HL-60 (cell line): ENCODE results near the gene ZDHHC5.

Source experiments
- DNase-seq, 2 experiments: peaks; one replicate each; pipeline ENCODE4 v3.0.0-alpha.2; 2010 to 2020; ENCODE audit warnings: low read depth in 1 of 2, low spot score in 1 of 2
- H3K27ac ChIP-seq: fragments of 250-450 bp; sonication (Bioruptor Pico); replicated peaks from 2 replicates; pipeline ENCODE4 v1.5.1; 2020; ENCODE audit warnings: mild to moderate bottlenecking, moderate library complexity
- H3K27me3 ChIP-seq: fragments of 250-450 bp; sonication (Bioruptor Pico); 2 replicates; pipeline ENCODE4 v1.5.1; 2021; ENCODE audit warnings: mild to moderate bottlenecking, moderate library complexity; ENCODE audit not compliant: insufficient read depth, poor library complexity, severe bottlenecking
- H3K4me3 ChIP-seq: replicated peaks from 2 replicates; pipeline ENCODE4 v1.5.1; 2011; ENCODE audit warnings: mild to moderate bottlenecking, control low read depth, low read length; ENCODE audit not compliant: insufficient read depth
- GABPA ChIP-seq: IDR thresholded peaks from 2 replicates; pipeline ENCODE4 v1.6.1; 2012; ENCODE audit warnings: low read depth
- POLR2AphosphoS5 ChIP-seq: IDR thresholded peaks from 2 replicates; pipeline ENCODE4 v1.6.1; 2012; ENCODE audit warnings: low read depth
- SPI1 ChIP-seq: IDR thresholded peaks from 2 replicates; pipeline ENCODE4 v1.6.1; 2012; ENCODE audit warnings: low read depth, mild to moderate bottlenecking, borderline replicate concordance
- TF ChIP-seq, protein P1 (sequence below): IDR thresholded peaks from one replicate; pipeline ENCODE4 v1.5.1; 2011; ENCODE audit warnings: low read length, control low read depth, inconsistent platforms; ENCODE audit not compliant: insufficient read depth
- TF ChIP-seq, protein P2 (sequence below): IDR thresholded peaks from 2 replicates; pipeline ENCODE4 v1.6.1; 2012; ENCODE audit warnings: low read depth; ENCODE audit not compliant: insufficient replicate concordance

Gene ZDHHC5

DNA sequence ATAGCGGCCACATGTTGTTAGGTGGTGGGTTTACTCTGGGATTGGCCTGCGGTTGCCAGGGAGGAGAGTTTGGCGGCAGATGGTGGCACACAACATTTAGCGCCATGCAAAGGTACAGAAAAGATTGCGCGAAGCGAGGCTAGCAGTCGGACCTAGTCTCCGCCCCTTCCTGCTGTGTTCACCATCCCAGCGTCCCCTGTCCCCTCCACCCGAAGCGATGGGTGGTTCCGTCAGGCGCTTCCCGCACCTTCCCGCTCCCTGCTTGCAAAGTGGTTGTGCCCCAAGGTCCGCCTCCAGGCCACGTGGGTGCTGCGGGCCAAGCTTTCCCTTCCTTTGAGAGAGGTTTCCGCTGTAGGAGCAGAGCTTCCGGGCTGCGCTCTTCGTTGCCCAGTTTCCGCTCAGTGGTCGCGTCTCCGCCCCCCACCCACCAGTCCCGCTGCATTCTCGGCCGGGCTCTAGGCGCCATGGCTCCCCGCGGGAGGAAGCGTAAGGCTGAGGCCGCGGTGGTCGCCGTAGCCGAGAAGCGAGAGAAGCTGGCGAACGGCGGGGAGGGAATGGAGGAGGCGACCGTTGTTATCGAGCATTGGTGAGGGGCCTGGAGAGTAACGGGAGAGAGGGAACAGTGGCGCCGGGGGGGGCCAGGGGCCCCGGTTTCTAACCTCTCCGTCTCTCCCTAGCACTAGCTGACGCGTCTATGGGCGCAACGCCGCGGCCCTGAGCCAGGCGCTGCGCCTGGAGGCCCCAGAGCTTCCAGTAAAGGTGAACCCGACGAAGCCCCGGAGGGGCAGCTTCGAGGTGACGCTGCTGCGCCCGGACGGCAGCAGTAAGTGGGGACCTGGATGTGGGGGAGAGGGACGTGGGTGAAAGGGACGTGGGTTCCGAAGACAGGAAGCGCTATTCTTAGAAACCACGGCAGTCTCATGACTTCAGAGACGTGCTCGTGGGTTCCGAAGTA, 73.5 kb downstream of the ZDHHC5 start, which contains the start of gene SELENOH:
Gene SELENOH, plus strand, starts transcription at position 360 of the 955 bp plus-strand sequence. Its CDS starts 105 bp downstream, at position 465.
- Histone ChIP-seq H3K27me3 (no peaks in the 10 kb centered on the region), H3K4me3 (peak within 1 kb of the TSS; percentile 76), H3K27ac (peak within 1 kb of the TSS; percentile 93)
- peak; percentile 96 to 99 for DNase-seq
- TF ChIP-seq SPI1 (peak; percentile 20; the same call in 1 of the 2 replicates), GABPA (peak; percentile 97), POLR2AphosphoS5 (peak; percentile 99)
- TF ChIP-seq, protein P1, sequence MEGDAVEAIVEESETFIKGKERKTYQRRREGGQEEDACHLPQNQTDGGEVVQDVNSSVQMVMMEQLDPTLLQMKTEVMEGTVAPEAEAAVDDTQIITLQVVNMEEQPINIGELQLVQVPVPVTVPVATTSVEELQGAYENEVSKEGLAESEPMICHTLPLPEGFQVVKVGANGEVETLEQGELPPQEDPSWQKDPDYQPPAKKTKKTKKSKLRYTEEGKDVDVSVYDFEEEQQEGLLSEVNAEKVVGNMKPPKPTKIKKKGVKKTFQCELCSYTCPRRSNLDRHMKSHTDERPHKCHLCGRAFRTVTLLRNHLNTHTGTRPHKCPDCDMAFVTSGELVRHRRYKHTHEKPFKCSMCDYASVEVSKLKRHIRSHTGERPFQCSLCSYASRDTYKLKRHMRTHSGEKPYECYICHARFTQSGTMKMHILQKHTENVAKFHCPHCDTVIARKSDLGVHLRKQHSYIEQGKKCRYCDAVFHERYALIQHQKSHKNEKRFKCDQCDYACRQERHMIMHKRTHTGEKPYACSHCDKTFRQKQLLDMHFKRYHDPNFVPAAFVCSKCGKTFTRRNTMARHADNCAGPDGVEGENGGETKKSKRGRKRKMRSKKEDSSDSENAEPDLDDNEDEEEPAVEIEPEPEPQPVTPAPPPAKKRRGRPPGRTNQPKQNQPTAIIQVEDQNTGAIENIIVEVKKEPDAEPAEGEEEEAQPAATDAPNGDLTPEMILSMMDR = no peak
- TF ChIP-seq, protein P2, sequence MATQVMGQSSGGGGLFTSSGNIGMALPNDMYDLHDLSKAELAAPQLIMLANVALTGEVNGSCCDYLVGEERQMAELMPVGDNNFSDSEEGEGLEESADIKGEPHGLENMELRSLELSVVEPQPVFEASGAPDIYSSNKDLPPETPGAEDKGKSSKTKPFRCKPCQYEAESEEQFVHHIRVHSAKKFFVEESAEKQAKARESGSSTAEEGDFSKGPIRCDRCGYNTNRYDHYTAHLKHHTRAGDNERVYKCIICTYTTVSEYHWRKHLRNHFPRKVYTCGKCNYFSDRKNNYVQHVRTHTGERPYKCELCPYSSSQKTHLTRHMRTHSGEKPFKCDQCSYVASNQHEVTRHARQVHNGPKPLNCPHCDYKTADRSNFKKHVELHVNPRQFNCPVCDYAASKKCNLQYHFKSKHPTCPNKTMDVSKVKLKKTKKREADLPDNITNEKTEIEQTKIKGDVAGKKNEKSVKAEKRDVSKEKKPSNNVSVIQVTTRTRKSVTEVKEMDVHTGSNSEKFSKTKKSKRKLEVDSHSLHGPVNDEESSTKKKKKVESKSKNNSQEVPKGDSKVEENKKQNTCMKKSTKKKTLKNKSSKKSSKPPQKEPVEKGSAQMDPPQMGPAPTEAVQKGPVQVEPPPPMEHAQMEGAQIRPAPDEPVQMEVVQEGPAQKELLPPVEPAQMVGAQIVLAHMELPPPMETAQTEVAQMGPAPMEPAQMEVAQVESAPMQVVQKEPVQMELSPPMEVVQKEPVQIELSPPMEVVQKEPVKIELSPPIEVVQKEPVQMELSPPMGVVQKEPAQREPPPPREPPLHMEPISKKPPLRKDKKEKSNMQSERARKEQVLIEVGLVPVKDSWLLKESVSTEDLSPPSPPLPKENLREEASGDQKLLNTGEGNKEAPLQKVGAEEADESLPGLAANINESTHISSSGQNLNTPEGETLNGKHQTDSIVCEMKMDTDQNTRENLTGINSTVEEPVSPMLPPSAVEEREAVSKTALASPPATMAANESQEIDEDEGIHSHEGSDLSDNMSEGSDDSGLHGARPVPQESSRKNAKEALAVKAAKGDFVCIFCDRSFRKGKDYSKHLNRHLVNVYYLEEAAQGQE = peak; percentile 56

DNA sequence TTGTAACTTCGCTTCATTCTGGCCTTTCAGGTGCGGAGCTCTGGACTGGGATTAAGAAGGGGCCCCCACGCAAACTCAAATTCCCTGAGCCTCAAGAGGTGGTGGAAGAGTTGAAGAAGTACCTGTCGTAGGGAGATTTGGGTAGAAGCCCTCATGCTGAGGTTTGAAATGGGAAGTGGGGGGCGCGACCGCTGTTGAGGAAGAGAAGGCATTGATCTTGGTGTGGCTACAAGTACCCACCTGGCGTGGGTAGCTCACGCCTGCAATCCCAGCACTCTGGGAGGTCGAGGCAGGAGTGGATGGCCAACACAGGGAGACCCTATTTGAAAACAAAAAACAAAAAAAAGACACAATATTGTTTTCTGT, 74.2 kb downstream of the ZDHHC5 start:
- Histone ChIP-seq H3K27me3 (no peaks in the 10 kb centered on the region), H3K27ac (peak overlapping the region; percentile 93), H3K4me3 (peak overlapping the region; percentile 76)
- TF ChIP-seq, protein P1 = no peak
- TF ChIP-seq SPI1 = peak; percentile 46; the same call in 1 of the 2 replicates
- TF ChIP-seq, protein P2 = no peak
- peak in 1 of 2 experiments; percentile 25 for DNase-seq

DNA sequence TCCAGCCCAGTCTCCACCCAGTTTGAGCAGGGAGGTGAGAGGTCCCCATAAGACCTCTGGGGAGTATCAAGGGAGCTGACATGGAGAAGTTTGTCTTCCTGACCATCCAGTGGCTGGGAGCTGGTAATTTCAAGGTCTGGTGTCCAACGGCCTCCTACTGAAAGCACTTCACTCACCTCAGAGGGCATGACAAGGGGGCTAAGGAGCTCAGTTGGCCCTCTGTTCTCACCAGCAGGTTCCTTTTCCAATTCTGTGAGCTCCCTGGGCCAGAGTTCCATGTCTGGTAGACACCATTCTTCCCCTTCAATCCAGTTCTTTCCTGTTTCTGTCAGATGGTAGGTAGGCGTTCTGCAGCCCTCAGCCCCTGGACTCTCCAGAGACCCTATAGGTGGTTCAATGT, 76.4 kb downstream of the ZDHHC5 start:
- no peak for TF ChIP-seq GABPA
- TF ChIP-seq POLR2AphosphoS5 = no peak
- TF ChIP-seq, protein P1 = no peak
- TF ChIP-seq, protein P2 = no peak
- no peak for TF ChIP-seq SPI1

More for the DNA sequence above, 76.4 kb downstream of the ZDHHC5 start:
- no peak overlapping the region for H3K4me3 ChIP-seq
- DNase-seq = no peak
- no peaks in the 10 kb centered on the region for H3K27me3 ChIP-seq
- no peak overlapping the region for H3K27ac ChIP-seq
